ENCODE measurements around the gene ATP5PB.

- no peak for TF ChIP-seq CTCF (IDR thresholded peaks at IDR 0.05; ENCODE audit: low read length)
- TF ChIP-seq EZH2 (optimal IDR thresholded peaks at IDR 0.05; ENCODE audit: low read depth, low read length) = no peak
- TF ChIP-seq EZH2phosphoT487 (IDR thresholded peaks at IDR 0.05; ENCODE audit: low read length) = no peak
These were observed 58.3 kb downstream of the ATP5PB start for GRCh38 chr1:111507411-111508201.
